WTC11 (cell line): Measurements from ENCODE around the gene HMBS.

Experiments
- CREB1 ChIP-seq: sonication (generic); formaldehyde crosslinking; IDR thresholded peaks from 2 replicates; pipeline ENCODE4 v1.8.0; 2023; ENCODE audit warnings: mild to moderate bottlenecking, missing genetic modification reagents
- CREM ChIP-seq: sonication (generic); formaldehyde crosslinking; IDR thresholded peaks from 2 replicates; pipeline ENCODE4 v1.8.1; 2022; ENCODE audit warnings: mild to moderate bottlenecking, missing genetic modification reagents, moderate library complexity
- CTCF ChIP-seq: fragments of 200-600 bp; IDR thresholded peaks from 2 replicates; pipeline ENCODE4 v1.8.0; 2022; ENCODE audit warnings: antibody characterized with exemption
- FOXJ3 ChIP-seq: sonication (generic); formaldehyde crosslinking; IDR thresholded peaks from 2 replicates; pipeline ENCODE4 v1.9.0; 2021; ENCODE audit warnings: missing genetic modification reagents, mild to moderate bottlenecking, borderline replicate concordance
- NR2C2 ChIP-seq: sonication (generic); formaldehyde crosslinking; IDR thresholded peaks from 2 replicates; pipeline ENCODE4 v1.8.0; 2022; ENCODE audit warnings: mild to moderate bottlenecking, missing genetic modification reagents
- ZNF121 ChIP-seq: sonication (generic); formaldehyde crosslinking; IDR thresholded peaks from 2 replicates; pipeline ENCODE4 v1.8.0; 2023; ENCODE audit warnings: missing genetic modification reagents
- ZNF532 ChIP-seq: fragments of 250-450 bp; sonication (Bioruptor Pico); IDR thresholded peaks from 2 replicates; pipeline ENCODE4 v1.9.0; 2021; ENCODE audit warnings: mild to moderate bottlenecking, borderline replicate concordance
- TF ChIP-seq, protein P1 (sequence below): sonication (generic); formaldehyde crosslinking; IDR thresholded peaks from 2 replicates; pipeline ENCODE4 v1.8.0; 2022; ENCODE audit warnings: mild to moderate bottlenecking, missing genetic modification reagents

DNA sequence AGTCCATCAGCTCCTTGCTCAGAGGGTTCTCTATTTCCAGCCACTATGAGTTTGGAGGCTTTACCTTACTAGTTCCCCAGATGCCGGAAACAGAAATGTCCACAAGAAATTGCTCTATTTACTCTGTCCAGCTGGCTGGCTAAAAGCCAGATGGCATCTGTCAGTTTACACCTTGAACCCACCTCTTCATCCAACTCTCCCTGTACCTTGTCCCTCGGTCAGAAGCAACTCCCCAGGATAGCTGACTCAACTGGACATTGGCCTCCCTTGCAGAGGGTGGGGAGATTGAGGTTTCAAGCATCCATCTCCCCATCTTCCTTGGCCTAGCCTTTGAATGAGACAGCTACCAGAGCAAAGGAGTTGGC is 24.2 kb downstream of the HMBS start:
- TF ChIP-seq, protein P1, sequence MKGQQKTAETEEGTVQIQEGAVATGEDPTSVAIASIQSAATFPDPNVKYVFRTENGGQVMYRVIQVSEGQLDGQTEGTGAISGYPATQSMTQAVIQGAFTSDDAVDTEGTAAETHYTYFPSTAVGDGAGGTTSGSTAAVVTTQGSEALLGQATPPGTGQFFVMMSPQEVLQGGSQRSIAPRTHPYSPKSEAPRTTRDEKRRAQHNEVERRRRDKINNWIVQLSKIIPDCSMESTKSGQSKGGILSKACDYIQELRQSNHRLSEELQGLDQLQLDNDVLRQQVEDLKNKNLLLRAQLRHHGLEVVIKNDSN (CRISPR knock-in tag) = no peak
- TF ChIP-seq ZNF121 (CRISPR knock-in tag) (no peak), NR2C2 (CRISPR knock-in tag) (no peak), FOXJ3 (no peak), CTCF (no peak), CREM (CRISPR knock-in tag) (no peak), ZNF532 (CRISPR knock-in tag) (no peak), CREB1 (CRISPR knock-in tag) (no peak)
